PC-3 (cell line): Measurements from ENCODE around the gene PTPN1. TPM values are rescaled to one million over a fixed set of nuclear protein-coding genes. Genes with fewer than 3 reads are reported as not detected.

ENCODE experiments used
- ATAC-seq: fragments of 200-7000 bp; cut with Tn5 transposase; 2 replicates; pipeline ENCODE4 v1.9.1; 2020; ENCODE audit warnings: mild to moderate bottlenecking, moderate library complexity
- BruUV-seq: library from RNA; stranded (reverse); fragments of 400-500 nt; replicated peaks from 2 replicates; lab custom pipeline; 2021; lab: Mats Ljungman, UMichigan
- CTCF ChIA-PET: fragments of 300-600 bp; sonication (Branson Sonifier 250); formaldehyde crosslinking; loops from one replicate; lab custom pipeline; 2022; ENCODE audit warnings: antibody characterized with exemption; lab: Charles Lee
- POLR2A ChIA-PET: fragments of 300-600 bp; sonication (Branson Sonifier 250); formaldehyde crosslinking; loops from one replicate; lab custom pipeline; 2022; ENCODE audit warnings: antibody characterized with exemption; ENCODE audit not compliant: unreplicated experiment; lab: Charles Lee
- DNase-seq: peaks from one replicate; pipeline ENCODE4 v3.0.0-alpha.2; 2015
- H2AFZ ChIP-seq: fragments of 300-600 bp; sonication (generic); 2 replicates; pipeline ENCODE4 v1.6.0; 2016; ENCODE audit warnings: antibody characterized with exemption, low read length
- H3F3A ChIP-seq: fragments of 300-600 bp; sonication (generic); one replicate; pipeline ENCODE4 v1.6.0; 2017; ENCODE audit warnings: antibody characterized with exemption, low read length, control low read depth, mild to moderate bottlenecking; ENCODE audit not compliant: unreplicated experiment
- H3K27ac ChIP-seq: fragments of 300-600 bp; sonication (generic); 2 replicates; pipeline ENCODE4 v1.5.1; 2016; ENCODE audit warnings: mild to moderate bottlenecking, low read length
- H3K27me3 ChIP-seq: fragments of 300-600 bp; sonication (generic); 2 replicates; pipeline ENCODE4 v1.6.1; 2016; ENCODE audit warnings: low read length, mixed read lengths
- H3K36me3 ChIP-seq: fragments of 300-600 bp; sonication (generic); 2 replicates; pipeline ENCODE4 v1.6.1; 2016; ENCODE audit warnings: low read depth, mixed run types, low read length, mixed read lengths
- H3K4me1 ChIP-seq: fragments of 300-600 bp; sonication (generic); 2 replicates; pipeline ENCODE4 v1.5.1; 2016; ENCODE audit warnings: low read length; ENCODE audit not compliant: insufficient read depth
- H3K4me2 ChIP-seq: fragments of 300-600 bp; sonication (generic); 2 replicates; pipeline ENCODE4 v1.6.0; 2016; ENCODE audit warnings: low read length
- H3K4me3 ChIP-seq: fragments of 300-600 bp; sonication (generic); 2 replicates; pipeline ENCODE4 v1.5.1; 2016; ENCODE audit warnings: mild to moderate bottlenecking, low read length, mixed read lengths
- H3K79me2 ChIP-seq: fragments of 300-600 bp; sonication (generic); 2 replicates; pipeline ENCODE4 v1.6.1; 2017; ENCODE audit warnings: low read length, mixed read lengths
- H3K9ac ChIP-seq: fragments of 300-600 bp; sonication (generic); 2 replicates; pipeline ENCODE4 v1.6.0; 2016; ENCODE audit warnings: mild to moderate bottlenecking, low read length
- H3K9me2 ChIP-seq: fragments of 300-600 bp; sonication (generic); replicated peaks from 2 replicates; pipeline ENCODE4 v1.6.1; 2016; ENCODE audit warnings: mixed run types, low read length, mixed read lengths
- H3K9me3 ChIP-seq: fragments of 300-600 bp; sonication (generic); 2 replicates; pipeline ENCODE4 v1.6.1; 2016; ENCODE audit warnings: low read length, mixed read lengths
- H4K20me1 ChIP-seq: fragments of 300-600 bp; sonication (generic); 2 replicates; pipeline ENCODE4 v1.6.1; 2016; ENCODE audit warnings: low read length, mixed read lengths
- EZH2 ChIP-seq: fragments of 300-600 bp; sonication (generic); IDR thresholded peaks from one replicate; pipeline ENCODE4 v1.6.1; 2017; ENCODE audit warnings: antibody characterized with exemption, mild to moderate bottlenecking, low read length; ENCODE audit not compliant: unreplicated experiment
- EZH2phosphoT487 ChIP-seq: fragments of 300-600 bp; sonication (generic); IDR thresholded peaks from 2 replicates; pipeline ENCODE4 v1.6.1; 2018; ENCODE audit warnings: mild to moderate bottlenecking, antibody characterized with exemption, low read length, borderline replicate concordance
- intact Hi-C: fragments of 100-400 bp; cut with micrococcal nuclease; formaldehyde crosslinking; loops from 2 replicates; pipeline ENCODE4 v1.9.0; 2023
- total RNA-seq: library from RNA; depleted of rRNA; stranded (reverse); fragments of >200 nt; gene quantifications from 2 replicates; pipeline ENCODE4 v1.2.3, GENCODE V29; 2014
- TF ChIP-seq, protein P1 (sequence below): fragments of 300-600 bp; sonication (generic); conservative IDR thresholded peaks from 2 replicates; pipeline ENCODE4 v1.5.1; 2017; ENCODE audit warnings: antibody characterized with exemption, low read depth, mild to moderate bottlenecking, low read length

The PTPN1 gene
- total RNA-seq, 1 experiment from 2014 or later, result 47.7 TPM

DNA sequence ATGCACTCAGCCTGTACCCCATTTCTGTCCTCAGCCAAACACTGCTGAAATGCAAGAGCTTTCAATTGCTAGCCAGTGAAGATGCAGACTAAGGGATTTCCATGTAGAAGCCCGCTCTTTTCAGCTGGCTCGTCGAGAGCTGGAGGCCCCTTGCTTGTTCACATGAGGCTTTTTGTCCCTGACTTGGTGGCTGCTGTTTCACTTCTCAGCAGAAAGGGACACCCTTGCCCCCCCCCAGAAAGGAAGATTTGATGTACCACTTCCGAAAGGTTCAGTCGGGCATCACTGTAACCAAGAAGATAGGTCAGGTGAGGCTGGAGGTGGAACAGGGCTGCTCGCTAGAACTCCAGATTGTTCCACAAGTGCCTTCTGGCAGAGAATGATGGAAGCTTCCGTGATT lies 23.3 kb downstream of the PTPN1 start:
- Histone ChIP-seq H3K9me3 (no peaks in the 10 kb centered on the region), H3K9me2 (no peaks in the 10 kb centered on the region), H3F3A (no peaks in the 10 kb centered on the region), H3K4me2 (no peak overlapping the region), H2AFZ (no peak overlapping the region), H4K20me1 (peaks cover 11% of the 10 kb centered on the region; the same call in 1 of the 2 replicates), H3K27me3 (no peaks in the 10 kb centered on the region), H3K36me3 (no peaks in the 10 kb centered on the region), H3K9ac (no peak overlapping the region), H3K4me1 (peaks cover 11% of the 10 kb centered on the region; the same call in 1 of the 2 replicates), H3K4me3 (no peak overlapping the region), H3K79me2 (peaks cover 95% of the 10 kb centered on the region), H3K27ac (no peak overlapping the region)
- no peak for TF ChIP-seq EZH2
- TF ChIP-seq, protein P1, sequence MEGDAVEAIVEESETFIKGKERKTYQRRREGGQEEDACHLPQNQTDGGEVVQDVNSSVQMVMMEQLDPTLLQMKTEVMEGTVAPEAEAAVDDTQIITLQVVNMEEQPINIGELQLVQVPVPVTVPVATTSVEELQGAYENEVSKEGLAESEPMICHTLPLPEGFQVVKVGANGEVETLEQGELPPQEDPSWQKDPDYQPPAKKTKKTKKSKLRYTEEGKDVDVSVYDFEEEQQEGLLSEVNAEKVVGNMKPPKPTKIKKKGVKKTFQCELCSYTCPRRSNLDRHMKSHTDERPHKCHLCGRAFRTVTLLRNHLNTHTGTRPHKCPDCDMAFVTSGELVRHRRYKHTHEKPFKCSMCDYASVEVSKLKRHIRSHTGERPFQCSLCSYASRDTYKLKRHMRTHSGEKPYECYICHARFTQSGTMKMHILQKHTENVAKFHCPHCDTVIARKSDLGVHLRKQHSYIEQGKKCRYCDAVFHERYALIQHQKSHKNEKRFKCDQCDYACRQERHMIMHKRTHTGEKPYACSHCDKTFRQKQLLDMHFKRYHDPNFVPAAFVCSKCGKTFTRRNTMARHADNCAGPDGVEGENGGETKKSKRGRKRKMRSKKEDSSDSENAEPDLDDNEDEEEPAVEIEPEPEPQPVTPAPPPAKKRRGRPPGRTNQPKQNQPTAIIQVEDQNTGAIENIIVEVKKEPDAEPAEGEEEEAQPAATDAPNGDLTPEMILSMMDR, result no peak
- TF ChIP-seq EZH2phosphoT487, result no peak
- POLR2A ChIA-PET, result no interaction called here
- no peak for DNase-seq
- BruUV-seq, result no TSS peak
- intact Hi-C loops, result no loop called here
- ATAC-seq, result no peak
- CTCF ChIA-PET, result interaction anchor here (0.7 kb wide), 1 partner anchor 598 kb away, joined by 5 read pairs; no protein-coding TSS in a partner anchor

DNA sequence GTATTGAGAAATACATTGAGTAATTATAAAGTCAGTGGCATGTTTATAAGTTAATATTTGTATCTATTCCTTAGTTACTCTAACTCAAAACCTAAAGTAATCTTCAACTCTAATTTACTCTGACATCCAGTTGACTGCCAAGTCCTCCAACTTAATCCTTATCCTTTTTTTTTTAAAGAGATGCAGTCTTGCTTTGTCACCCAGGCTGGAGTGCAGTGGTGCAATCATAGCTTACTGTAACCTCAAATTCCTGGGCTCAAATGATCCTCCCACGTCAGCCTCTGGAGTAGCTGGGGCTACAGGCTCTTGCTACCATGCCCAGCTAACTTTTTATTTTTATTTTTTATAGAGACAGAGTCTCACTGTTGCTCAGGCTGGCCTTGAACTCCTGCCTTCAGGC lies 24.4 kb downstream of the PTPN1 start:
- Histone ChIP-seq H3K4me2 (no peak overlapping the region), H2AFZ (no peak overlapping the region), H4K20me1 (peaks cover 11% of the 10 kb centered on the region; the same call in 1 of the 2 replicates), H3K27ac (no peak overlapping the region), H3K27me3 (no peaks in the 10 kb centered on the region), H3K36me3 (no peaks in the 10 kb centered on the region), H3K9me2 (no peaks in the 10 kb centered on the region), H3K9ac (no peak overlapping the region), H3K9me3 (no peaks in the 10 kb centered on the region), H3F3A (no peaks in the 10 kb centered on the region), H3K4me3 (no peak overlapping the region), H3K4me1 (peaks cover 11% of the 10 kb centered on the region; the same call in 1 of the 2 replicates), H3K79me2 (peaks cover 95% of the 10 kb centered on the region)
- DNase-seq (no peak), ATAC-seq (no peak)
- POLR2A ChIA-PET, result interaction anchor here (0.6 kb wide), 1 partner anchor 747 kb away, joined by 6 read pairs; no protein-coding TSS in a partner anchor
- TF ChIP-seq EZH2 (no peak), EZH2phosphoT487 (no peak)
- TF ChIP-seq, protein P1, result no peak
- no TSS peak for BruUV-seq
- CTCF ChIA-PET, result no interaction called here
- intact Hi-C loops, result no loop called here

DNA sequence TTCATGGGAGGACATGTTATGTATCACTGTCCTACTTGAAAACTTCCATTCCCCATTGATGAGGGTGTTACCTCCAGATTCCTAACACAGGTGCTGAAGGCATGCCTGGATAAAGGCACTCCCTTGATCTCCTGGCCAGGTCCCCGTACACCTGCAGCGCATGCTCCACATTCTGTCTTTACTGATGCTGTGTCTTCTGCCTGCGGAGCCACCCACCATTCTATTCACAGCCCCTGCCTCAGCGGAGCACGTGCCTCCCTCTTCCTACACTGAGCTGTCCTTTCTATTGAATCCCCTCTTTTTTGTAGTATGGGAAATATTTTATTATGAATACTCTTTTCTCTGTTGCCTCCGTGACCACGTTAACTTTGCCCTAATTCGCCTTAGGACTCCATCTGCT lies 25.0 kb downstream of the PTPN1 start:
- Histone ChIP-seq H3F3A (no peaks in the 10 kb centered on the region), H4K20me1 (peaks cover 11% of the 10 kb centered on the region; the same call in 1 of the 2 replicates), H3K4me3 (no peak overlapping the region), H3K4me2 (no peak overlapping the region), H3K27ac (no peak overlapping the region), H3K9ac (no peak overlapping the region), H3K9me3 (no peaks in the 10 kb centered on the region), H3K4me1 (peaks cover 11% of the 10 kb centered on the region; the same call in 1 of the 2 replicates), H3K79me2 (peaks cover 93% of the 10 kb centered on the region), H3K9me2 (no peaks in the 10 kb centered on the region), H3K36me3 (no peaks in the 10 kb centered on the region), H2AFZ (no peak overlapping the region), H3K27me3 (no peaks in the 10 kb centered on the region)
- TF ChIP-seq EZH2 (no peak), EZH2phosphoT487 (no peak)
- TF ChIP-seq, protein P1, result no peak
- intact Hi-C loops, result no loop called here
- POLR2A ChIA-PET, result interaction anchor here (0.6 kb wide), 1 partner anchor 747 kb away, joined by 6 read pairs; no protein-coding TSS in a partner anchor
- no peak for DNase-seq
- CTCF ChIA-PET, result no interaction called here
- no peak for ATAC-seq
- no TSS peak for BruUV-seq
